K562 (cell line): ENCODE measurements around the gene NEK4. TPM values are rescaled to one million over a fixed set of nuclear protein-coding genes. Genes with fewer than 3 reads are reported as not detected.
A peak's percentile ranks its signal among the peaks of the same experiment; 100 is the strongest.

ENCODE experiments used
- ATAC-seq: fragments of 200-7000 bp; cut with Tn5 transposase; 3 replicates; pipeline ENCODE4 v1.9.1; 2020; ENCODE audit warnings: moderate library complexity
- BruUV-seq: library from RNA; stranded (reverse); fragments of 400-500 nt; replicated peaks from 2 replicates; lab custom pipeline; 2021; lab: Mats Ljungman, UMichigan
- CTCF ChIA-PET: fragments of 300-600 bp; formaldehyde crosslinking; extraction: SDS; loops from one replicate; lab custom pipeline; 2021; ENCODE audit warnings: low intra/inter-chr PET ratio; lab: Yijun Ruan, JAX
- POLR2A ChIA-PET: fragments of 300-600, 350-650 bp; sonication (Branson Sonifier 250); formaldehyde crosslinking; extraction: SDS; loops from one replicate; lab custom pipeline; 2021; ENCODE audit warnings: antibody characterized with exemption, inconsistent platforms; lab: Yijun Ruan, JAX
- DNase-seq, 4 experiments: peaks; one replicate each; pipeline versions ENCODE4 v3.0.0 to v3.0.0-alpha.2; 2011 to 2018; ENCODE audit warnings: low spot score in 3 of 4, mixed read lengths in 3 of 4; ENCODE audit errors: extremely low read depth in 1 of 4
- FAIRE-seq: peaks from 2 replicates; lab custom pipeline; 2011; peaks lifted over from hg19 to GRCh38; lab: Jason Lieb, UNC
- H2AFZ ChIP-seq: 2 replicates; pipeline ENCODE4 v1.6.0; 2011; ENCODE audit warnings: low read depth, low read length, control low read depth, inconsistent platforms
- H3K27ac ChIP-seq: fragments of 200-600 bp; 3 replicates; pipeline ENCODE4 v1.8.0; 2011; ENCODE audit warnings: low read depth, mild to moderate bottlenecking, control low read depth, inconsistent platforms, low read length, moderate library complexity, mixed read lengths; ENCODE audit errors: extremely low read depth
- H3K27me3 ChIP-seq, 2 experiments: fragments of 300-600 bp in 1 of 2; 2 replicates in 1 of 2; 3 replicates in 1 of 2; pipeline versions ENCODE4 v1.6.0 to v1.8.0; 2011; ENCODE audit warnings: inconsistent platforms in 2 of 2, low read length in 2 of 2, mild to moderate bottlenecking in 1 of 2, mixed read lengths in 1 of 2, moderate library complexity in 1 of 2; ENCODE audit not compliant: control insufficient read depth in 2 of 2, insufficient read depth in 2 of 2
- H3K36me3 ChIP-seq: fragments of 300-600 bp; 3 replicates; pipeline ENCODE4 v1.8.0; 2011; ENCODE audit warnings: mild to moderate bottlenecking, low read length, inconsistent platforms; ENCODE audit not compliant: control insufficient read depth, insufficient read depth
- H3K4me1 ChIP-seq, 2 experiments: fragments of 200-600 bp in 1 of 2; replicated peaks in 1 of 2; 2 replicates in 1 of 2; 3 replicates in 1 of 2; pipeline versions ENCODE4 v1.5.1 to v1.8.0; 2011; ENCODE audit warnings: inconsistent platforms in 2 of 2, low read length in 2 of 2, mild to moderate bottlenecking in 1 of 2, mixed read lengths in 1 of 2, moderate library complexity in 1 of 2; ENCODE audit not compliant: control insufficient read depth in 2 of 2, insufficient read depth in 2 of 2
- H3K4me2 ChIP-seq: 2 replicates; pipeline ENCODE4 v1.6.1; 2011; ENCODE audit warnings: low read length, control low read depth, inconsistent platforms, mixed read lengths; ENCODE audit not compliant: insufficient read depth
- H3K4me3 ChIP-seq: fragments of 200-600 bp; sonication (generic), shearing (Covaris generic); 2 replicates; pipeline ENCODE4 v1.5.1; 2016; ENCODE audit warnings: control low read depth, inconsistent platforms
- H3K79me2 ChIP-seq: fragments of 200-600 bp; 3 replicates; pipeline ENCODE4 v1.8.0; 2011; ENCODE audit warnings: low read length, inconsistent platforms; ENCODE audit not compliant: control insufficient read depth, insufficient read depth
- H3K9ac ChIP-seq, 2 experiments: 2 replicates each; pipeline versions ENCODE4 v1.6.0 to v1.6.1; 2011; ENCODE audit warnings: low read depth in 2 of 2, low read length in 2 of 2, control low read depth in 1 of 2, inconsistent platforms in 1 of 2, mild to moderate bottlenecking in 1 of 2, mixed read lengths in 1 of 2; ENCODE audit not compliant: insufficient read depth in 1 of 2
- H3K9me1 ChIP-seq: one replicate; pipeline ENCODE4 v1.6.0; 2011; ENCODE audit warnings: inconsistent platforms, mild to moderate bottlenecking, low read length, moderate library complexity; ENCODE audit not compliant: control insufficient read depth, insufficient read depth
- H3K9me3 ChIP-seq: replicated peaks from 2 replicates; pipeline ENCODE4 v1.5.1; 2011; ENCODE audit warnings: low read depth, low read length, inconsistent platforms; ENCODE audit not compliant: control insufficient read depth, insufficient read depth
- H4K20me1 ChIP-seq: replicated peaks from 2 replicates; pipeline ENCODE4 v1.6.1; 2011; ENCODE audit warnings: low read length, inconsistent platforms, mixed read lengths; ENCODE audit not compliant: control insufficient read depth, insufficient read depth
- HIVEP1 ChIP-seq: fragments of 250-450 bp; sonication (Bioruptor Pico); IDR thresholded peaks from 2 replicates; pipeline ENCODE4 v1.4.0; 2020; ENCODE audit warnings: mild to moderate bottlenecking
- POLR2A ChIP-seq: fragments of 450-650 bp; conservative IDR thresholded peaks from 2 replicates; pipeline ENCODE4 v1.6.1; 2016
- WHSC1 ChIP-seq: IDR thresholded peaks from one replicate; pipeline ENCODE4 v1.6.1; 2012; ENCODE audit warnings: low read length, control low read depth, inconsistent platforms
- ZBED1 ChIP-seq: IDR thresholded peaks from 2 replicates; pipeline ENCODE4 v1.6.1; 2014
- ZBTB5 ChIP-seq: fragments of 450-650 bp; IDR thresholded peaks from 2 replicates; pipeline ENCODE4 v1.6.1; 2017; ENCODE audit warnings: antibody characterized with exemption
- ZNF274 ChIP-seq: IDR thresholded peaks from 2 replicates; pipeline ENCODE4 v1.6.1; 2011; ENCODE audit warnings: low read depth, mild to moderate bottlenecking, low read length, moderate library complexity, borderline replicate concordance
- WGBS: fragments of 100-300 bp; shearing (Covaris generic); methylation state at CpG from one replicate; pipeline ENCODE4 v1.1.6; 2016; ENCODE audit warnings: low coverage, mixed read lengths; ENCODE audit not compliant: insufficient coverage; ENCODE audit errors: missing lambda C conversion rate; 5-methylcytosine and 5-hydroxymethylcytosine counted together
- in situ Hi-C: fragments of 300-500 bp; cut with MboI; formaldehyde crosslinking; loops from 4 replicates; pipeline ENCODE4 v1.15.0; 2018; ENCODE audit warnings: inconsistent platforms, mixed read lengths
- intact Hi-C: fragments of 100-400 bp; cut with micrococcal nuclease; formaldehyde crosslinking; loops from 2 replicates; pipeline ENCODE4 v1.14.2; 2022
- polyA plus RNA-seq, 8 experiments: library from polyadenylated mRNA; depleted of rRNA in 4 of 8; stranded (reverse) in 5 of 8; unstranded in 3 of 8; fragments of >200 nt; fragmentation: Nextera tagmentation in 2 of 8; fragmentation: Illumina TruSeq in 1 of 8; extraction: Ambion mirVana in 2 of 8; extraction: Trizol in 1 of 8; gene quantifications; 2 replicates each; pipeline versions ENCODE4 v1.2.1 to v1.2.3, GENCODE V29; 2011 to 2014; ENCODE audit warnings: inconsistent platforms in 1 of 8, missing spikeins in 1 of 8
- total RNA-seq, 7 experiments: library from RNA; depleted of rRNA in 6 of 7; stranded (reverse); fragments of >200 nt in 6 of 7; fragmentation: Illumina TruSeq in 2 of 7; extraction: Trizol in 2 of 7; gene quantifications; 2 replicates each; pipeline versions ENCODE4 v1.2.1 to v1.2.3, GENCODE V29; 2011 to 2021; ENCODE audit warnings: low replicate concordance in 1 of 7
- TF ChIP-seq, protein P1 (sequence below): sonication (generic); formaldehyde crosslinking; IDR thresholded peaks from 2 replicates; pipeline ENCODE4 v1.8.1; 2023; ENCODE audit warnings: mild to moderate bottlenecking, missing genetic modification reagents

The NEK4 gene
- total and polyA plus RNA-seq, 9 of the 15 experiments (the other 6 are each of a cell fraction or from before 2014, with no cell fraction given) = 5.8 to 23.1 (median 16.6) TPM

GRCh38 chr3:52697632-52697965 is 73.1 kb downstream of the NEK4 start:
- no peak overlapping the region for H3K4me2 ChIP-seq
- no peak for ATAC-seq
- H3K4me1 ChIP-seq = peaks cover 0 to 14% of the 10 kb centered on the region in 2 experiments; a peak in 2 of 5 replicates
- BruUV-seq = no TSS peak
- FAIRE-seq = no peak
- ChIA-PET CTCF (no interaction called here), POLR2A (interaction anchor here (1.2 kb wide), 1 partner anchor 8 kb away, joined by 5 read pairs; no protein-coding TSS in a partner anchor)
- DNase-seq = no peak
- H3K27me3 ChIP-seq = no peaks in the 10 kb centered on the region
- H3K27ac ChIP-seq = no peak overlapping the region
- H4K20me1 ChIP-seq = peaks cover 8% of the 10 kb centered on the region
- H2AFZ ChIP-seq = no peak overlapping the region
- peaks cover 58% of the 10 kb centered on the region for H3K36me3 ChIP-seq
- H3K9ac ChIP-seq = no peak overlapping the region
- in situ Hi-C loops (no loop called here), intact Hi-C loops (no loop called here)
- peaks cover 2% of the 10 kb centered on the region; the same call in 1 of the 3 replicates for H3K79me2 ChIP-seq
- TF ChIP-seq ZBTB5 = no peak
- no peak for TF ChIP-seq HIVEP1
- peak; percentile 17; the same call in 1 of the 2 replicates for TF ChIP-seq POLR2A
- TF ChIP-seq, protein P1, sequence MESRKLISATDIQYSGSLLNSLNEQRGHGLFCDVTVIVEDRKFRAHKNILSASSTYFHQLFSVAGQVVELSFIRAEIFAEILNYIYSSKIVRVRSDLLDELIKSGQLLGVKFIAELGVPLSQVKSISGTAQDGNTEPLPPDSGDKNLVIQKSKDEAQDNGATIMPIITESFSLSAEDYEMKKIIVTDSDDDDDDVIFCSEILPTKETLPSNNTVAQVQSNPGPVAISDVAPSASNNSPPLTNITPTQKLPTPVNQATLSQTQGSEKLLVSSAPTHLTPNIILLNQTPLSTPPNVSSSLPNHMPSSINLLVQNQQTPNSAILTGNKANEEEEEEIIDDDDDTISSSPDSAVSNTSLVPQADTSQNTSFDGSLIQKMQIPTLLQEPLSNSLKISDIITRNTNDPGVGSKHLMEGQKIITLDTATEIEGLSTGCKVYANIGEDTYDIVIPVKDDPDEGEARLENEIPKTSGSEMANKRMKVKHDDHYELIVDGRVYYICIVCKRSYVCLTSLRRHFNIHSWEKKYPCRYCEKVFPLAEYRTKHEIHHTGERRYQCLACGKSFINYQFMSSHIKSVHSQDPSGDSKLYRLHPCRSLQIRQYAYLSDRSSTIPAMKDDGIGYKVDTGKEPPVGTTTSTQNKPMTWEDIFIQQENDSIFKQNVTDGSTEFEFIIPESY (CRISPR knock-in tag) = no peak
- TF ChIP-seq ZNF274 = no peak
- no peak for TF ChIP-seq WHSC1
- TF ChIP-seq ZBED1 = no peak
- no peaks in the 10 kb centered on the region for H3K9me3 ChIP-seq
- H3K9me1 ChIP-seq = no peaks in the 10 kb centered on the region
- H3K4me3 ChIP-seq = no peak overlapping the region
- WGBS = 89% methylated on average over 3 of the region's 4 CpGs
